ENCODE data around the gene CROCC. TPM values are rescaled to one million over a fixed set of nuclear protein-coding genes. Genes with fewer than 3 reads are reported as not detected.
"Not testable (repeated sequence)": the region's sequence is repeated elsewhere in the genome, so short reads cannot be mapped to it uniquely, and the experiment has no call there.

The CROCC gene
- total RNA-seq, 1 donor from 2014 or later = 40.1 TPM

DNA sequence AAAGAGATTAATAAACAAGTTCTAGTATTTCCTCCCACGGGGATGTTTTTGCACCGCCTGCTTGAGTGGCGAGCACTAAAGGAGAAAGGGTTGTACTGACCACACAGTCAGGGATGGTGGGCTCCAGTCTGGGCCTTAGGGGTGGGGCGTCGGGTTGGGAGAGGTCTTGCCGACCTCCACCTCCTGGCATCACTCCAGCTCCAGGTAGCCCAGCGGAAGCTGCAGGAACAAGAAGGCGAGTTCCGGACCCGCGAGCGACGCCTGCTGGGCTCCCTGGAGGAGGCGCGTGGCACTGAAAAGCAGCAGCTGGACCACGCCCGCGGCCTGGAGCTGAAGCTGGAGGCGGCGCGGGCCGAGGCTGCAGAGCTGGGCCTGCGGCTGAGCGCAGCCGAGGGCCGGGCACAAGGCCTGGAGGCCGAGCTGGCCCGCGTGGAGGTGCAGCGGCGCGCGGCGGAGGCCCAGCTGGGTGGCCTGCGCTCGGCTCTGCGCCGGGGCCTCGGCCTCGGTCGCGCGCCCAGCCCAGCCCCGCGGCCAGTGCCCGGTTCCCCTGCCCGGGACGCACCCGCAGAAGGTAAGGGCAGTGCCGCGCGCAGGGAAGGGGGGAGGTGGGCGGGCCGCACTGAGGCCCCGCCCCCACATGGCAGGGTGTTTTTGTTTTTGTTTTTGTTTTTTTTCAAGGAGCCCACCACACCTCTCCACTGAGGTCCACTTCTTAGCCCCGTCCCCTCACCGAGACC, 39.0 kb downstream of the CROCC start:
- Mint-ChIP-seq H3K27me3 (no peaks in the 10 kb centered on the region), H3K27ac (peak overlapping the region; percentile 70), H3K4me1 (ENCODE audit: unreplicated experiment) (peaks cover 10% of the 10 kb centered on the region), H3K9me3 (no peaks in the 10 kb centered on the region), H3K36me3 (peaks cover 4% of the 10 kb centered on the region), H3K4me3 (peak overlapping the region; percentile 83)
- DNase-seq (ENCODE audit: extremely low spot score, unreplicated experiment) = peak; percentile 92
- TF ChIP-seq, protein P1, sequence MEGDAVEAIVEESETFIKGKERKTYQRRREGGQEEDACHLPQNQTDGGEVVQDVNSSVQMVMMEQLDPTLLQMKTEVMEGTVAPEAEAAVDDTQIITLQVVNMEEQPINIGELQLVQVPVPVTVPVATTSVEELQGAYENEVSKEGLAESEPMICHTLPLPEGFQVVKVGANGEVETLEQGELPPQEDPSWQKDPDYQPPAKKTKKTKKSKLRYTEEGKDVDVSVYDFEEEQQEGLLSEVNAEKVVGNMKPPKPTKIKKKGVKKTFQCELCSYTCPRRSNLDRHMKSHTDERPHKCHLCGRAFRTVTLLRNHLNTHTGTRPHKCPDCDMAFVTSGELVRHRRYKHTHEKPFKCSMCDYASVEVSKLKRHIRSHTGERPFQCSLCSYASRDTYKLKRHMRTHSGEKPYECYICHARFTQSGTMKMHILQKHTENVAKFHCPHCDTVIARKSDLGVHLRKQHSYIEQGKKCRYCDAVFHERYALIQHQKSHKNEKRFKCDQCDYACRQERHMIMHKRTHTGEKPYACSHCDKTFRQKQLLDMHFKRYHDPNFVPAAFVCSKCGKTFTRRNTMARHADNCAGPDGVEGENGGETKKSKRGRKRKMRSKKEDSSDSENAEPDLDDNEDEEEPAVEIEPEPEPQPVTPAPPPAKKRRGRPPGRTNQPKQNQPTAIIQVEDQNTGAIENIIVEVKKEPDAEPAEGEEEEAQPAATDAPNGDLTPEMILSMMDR (conservative IDR thresholded peaks at IDR 0.05) = peak; percentile 83

DNA sequence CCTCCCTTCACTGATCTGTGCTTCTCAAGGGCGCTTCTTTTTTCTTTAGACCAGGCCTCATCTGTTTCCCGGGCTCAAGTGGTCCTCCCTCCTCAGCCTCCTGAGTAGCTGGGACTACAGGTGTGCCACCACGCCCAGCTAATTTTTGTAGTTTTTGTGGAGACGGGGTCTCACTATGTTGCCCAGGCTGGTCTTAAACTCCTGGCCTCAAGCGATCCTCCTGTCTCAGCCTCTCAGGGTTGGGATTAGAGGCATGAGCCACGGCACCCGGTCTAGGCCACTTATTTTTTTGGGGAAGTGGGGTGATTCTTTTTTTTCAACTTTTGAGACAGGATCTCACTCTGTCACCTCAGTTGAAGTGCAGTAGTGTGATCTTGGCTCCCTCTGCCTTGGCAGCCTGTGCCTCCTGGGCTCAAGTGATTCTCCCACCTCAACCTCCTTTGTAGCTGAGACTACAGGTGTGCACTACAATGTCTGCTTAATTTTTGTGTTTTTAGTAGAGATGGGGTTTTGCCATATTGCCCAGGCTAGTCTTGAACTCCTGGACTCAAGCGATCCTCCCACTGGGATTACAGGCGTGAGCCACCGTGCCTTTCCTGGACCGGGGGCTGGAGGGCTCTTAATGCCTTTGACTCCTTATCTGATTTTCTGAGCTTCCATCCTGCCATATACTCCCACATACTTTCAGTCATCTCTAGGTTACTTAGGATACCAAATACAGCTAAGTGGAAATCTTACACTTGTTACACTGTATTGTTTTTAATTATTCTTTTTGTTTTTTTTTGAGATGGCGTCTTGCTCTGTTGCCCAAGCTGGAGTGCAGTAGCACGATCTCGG, 39.8 kb downstream of the CROCC start:
- no peak for DNase-seq (ENCODE audit: extremely low spot score, unreplicated experiment)
- Mint-ChIP-seq H3K4me1 (ENCODE audit: unreplicated experiment) (peaks cover 10% of the 10 kb centered on the region), H3K27ac (no peak overlapping the region), H3K36me3 (peaks cover 4% of the 10 kb centered on the region), H3K9me3 (no peaks in the 10 kb centered on the region), H3K27me3 (no peaks in the 10 kb centered on the region), H3K4me3 (peak overlapping the region; percentile 70)
- TF ChIP-seq, protein P1 (conservative IDR thresholded peaks at IDR 0.05) = no peak

DNA sequence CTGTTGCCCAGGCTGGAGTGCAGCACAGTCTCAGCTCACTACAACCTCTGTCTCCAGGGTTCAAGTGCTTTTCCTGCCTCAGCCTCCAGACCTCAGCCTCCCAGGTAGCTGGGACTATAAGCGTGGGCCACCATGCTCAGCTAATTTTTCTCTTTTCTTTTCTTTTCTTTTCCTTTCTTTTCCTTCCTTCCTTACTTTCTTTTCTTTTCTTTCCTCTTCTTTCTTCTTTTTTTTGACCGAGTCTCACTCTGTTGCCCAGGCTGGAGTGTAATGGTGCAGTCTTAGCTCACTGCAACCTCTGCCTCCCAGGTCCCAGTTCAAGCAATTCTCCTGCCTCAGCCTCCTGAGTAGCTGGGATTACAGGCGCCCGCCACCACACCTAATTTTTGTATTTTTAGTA, 42.4 kb downstream of the CROCC start:
- H3K4me1 Mint-ChIP-seq (ENCODE audit: unreplicated experiment) = peaks cover 13% of the 10 kb centered on the region
- H3K9me3 Mint-ChIP-seq; DNase-seq (ENCODE audit: extremely low spot score, unreplicated experiment); H3K27me3 Mint-ChIP-seq; H3K27ac Mint-ChIP-seq; H3K4me3 Mint-ChIP-seq; H3K36me3 Mint-ChIP-seq: not testable (repeated sequence)

DNA sequence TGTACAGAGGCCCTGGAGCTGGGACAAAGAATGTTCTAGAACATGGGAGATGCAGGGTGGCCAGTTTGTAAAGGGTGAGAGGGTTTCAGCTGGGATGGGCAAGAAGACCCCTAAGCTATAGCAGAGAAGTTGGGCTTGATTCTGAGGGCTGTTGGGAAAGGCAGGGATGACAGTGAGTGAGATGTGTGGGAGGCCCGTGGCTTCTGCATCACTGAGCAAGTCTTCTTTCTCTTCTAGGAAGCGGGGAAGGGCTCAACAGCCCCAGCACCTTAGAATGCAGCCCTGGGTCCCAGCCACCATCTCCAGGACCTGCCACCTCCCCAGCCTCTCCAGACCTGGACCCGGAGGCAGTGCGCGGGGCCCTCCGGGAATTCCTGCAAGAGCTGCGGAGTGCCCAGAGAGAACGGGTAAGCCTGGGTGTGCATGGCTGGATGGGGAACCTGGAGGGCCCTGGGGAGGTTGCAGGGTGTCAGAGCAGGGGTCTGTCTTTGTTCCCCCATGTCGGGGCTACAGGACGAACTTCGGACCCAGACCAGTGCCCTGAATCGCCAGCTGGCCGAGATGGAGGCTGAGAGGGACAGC, 43.8 kb downstream of the CROCC start:
- H3K36me3 Mint-ChIP-seq = peaks cover 4% of the 10 kb centered on the region
- no peaks in the 10 kb centered on the region for H3K9me3 Mint-ChIP-seq
- H3K4me3 Mint-ChIP-seq = no peak overlapping the region
- no peak for DNase-seq (ENCODE audit: extremely low spot score, unreplicated experiment)
- H3K4me1 Mint-ChIP-seq (ENCODE audit: unreplicated experiment) = peaks cover 8% of the 10 kb centered on the region
- H3K27ac Mint-ChIP-seq = peak overlapping the region; percentile 41
- no peaks in the 10 kb centered on the region for H3K27me3 Mint-ChIP-seq
- TF ChIP-seq, protein P1 (conservative IDR thresholded peaks at IDR 0.05) = no peak

DNA sequence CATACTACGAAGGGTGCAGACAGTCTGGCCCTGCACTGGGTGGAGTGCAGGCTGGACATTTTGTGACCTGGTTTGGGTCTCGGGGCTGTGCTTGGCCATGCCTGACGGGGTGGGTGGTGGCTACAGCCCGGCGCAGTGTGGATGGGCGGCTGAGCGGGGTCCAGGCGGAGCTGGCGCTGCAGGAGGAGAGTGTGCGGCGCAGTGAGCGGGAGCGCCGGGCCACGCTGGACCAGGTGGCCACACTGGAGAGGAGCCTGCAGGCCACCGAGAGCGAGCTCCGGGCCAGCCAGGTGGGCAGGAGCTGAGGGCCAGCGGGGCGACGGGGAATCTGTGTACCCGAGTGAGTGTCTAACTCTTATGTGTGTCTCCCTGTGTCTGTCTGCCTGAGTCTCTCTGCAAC, 44.6 kb downstream of the CROCC start:
- TF ChIP-seq, protein P1 (conservative IDR thresholded peaks at IDR 0.05) = no peak
- Mint-ChIP-seq H3K36me3 (peaks cover 4% of the 10 kb centered on the region), H3K4me3 (no peak overlapping the region), H3K9me3 (no peaks in the 10 kb centered on the region), H3K4me1 (ENCODE audit: unreplicated experiment) (peaks cover 7% of the 10 kb centered on the region), H3K27ac (no peak overlapping the region), H3K27me3 (no peaks in the 10 kb centered on the region)
- DNase-seq (ENCODE audit: extremely low spot score, unreplicated experiment) = no peak

Data from type B pancreatic cell (in vitro differentiated cells).